ENCODE measurements around the gene SCN1A. TPM values are rescaled to one million over a fixed set of nuclear protein-coding genes. Genes with fewer than 3 reads are reported as not detected.

Gene SCN1A
- total and polyA plus RNA-seq, 2 donors (not counting 3 experiments of a cell fraction or from before 2014, with no cell fraction given): not detected

- Histone ChIP-seq H3K4me1 (ENCODE audit: control insufficient read depth, extremely low read depth, insufficient read depth, low read length) (no peaks in the 10 kb centered on the region), H2AFZ (ENCODE audit: low read depth, low read length) (no peak overlapping the region), H3K36me3 (ENCODE audit: control insufficient read depth in 2 of 2, extremely low read depth in 1 of 2, insufficient read depth in 2 of 2, low read length in 2 of 2) (no peaks in the 10 kb centered on the region), H3K79me2 (ENCODE audit: control insufficient read depth, insufficient read depth, low read length) (no peaks in the 10 kb centered on the region), H3K4me2 (ENCODE audit: insufficient read depth, low read length) (no peak overlapping the region), H3K27me3 (ENCODE audit: control insufficient read depth in 2 of 2, insufficient read depth in 2 of 2, low read length in 2 of 2) (peaks cover 2 to 14% of the 10 kb centered on the region in 2 experiments), H3K27ac (ENCODE audit: insufficient read depth, low read depth, low read length) (no peak overlapping the region), H4K20me1 (replicated peaks; ENCODE audit: control insufficient read depth, extremely low read depth, insufficient read depth, low read length) (no peaks in the 10 kb centered on the region), H3K4me3 (replicated peaks in 1 of 3; ENCODE audit: insufficient read depth in 1 of 3, low read depth in 1 of 3, low read length in 3 of 3) (no peak overlapping the region), H3K9ac (replicated peaks; ENCODE audit: extremely low read depth, insufficient read depth, low read length) (no peak overlapping the region), H3K9me3 (replicated peaks; ENCODE audit: control insufficient read depth, insufficient read depth, low read length) (no peaks in the 10 kb centered on the region), H3K9me1 (replicated peaks; ENCODE audit: control insufficient read depth, extremely low read depth, insufficient read depth, low read length) (no peaks in the 10 kb centered on the region)
- POLR2A ChIA-PET: no interaction called here
- CTCF ChIA-PET: interaction anchor here (1.4 to 2.9 kb wide), 2 partner anchors 9 to 181 kb away, joined by 3 to 16 read pairs; partner anchors contain the start of gene SCN1A
- no peak for DNase-seq (ENCODE audit: low read depth, low spot score)
- no TSS peak for BruUV-seq (replicated peaks)
- FAIRE-seq: no peak
- intact Hi-C loops (cut with micrococcal nuclease) (no loop called here), dilution Hi-C loops (cut with MboI; ENCODE audit: extremely low pct_ligation_motif_present, low sequenced_read_pairs) (no loop called here)
- TF ChIP-seq CTCF (IDR thresholded peaks at IDR 0.05; ENCODE audit: extremely low read depth in 1 of 2, insufficient read depth in 1 of 2, low read depth in 1 of 2, low read length in 2 of 2): no peak
- no peak for TF ChIP-seq POLR2A (IDR thresholded peaks at IDR 0.05; ENCODE audit: low read depth, low read length)
- no peak for TF ChIP-seq JUN (IDR thresholded peaks at IDR 0.05; ENCODE audit: borderline replicate concordance, insufficient read depth, insufficient read length, low read depth)
- TF ChIP-seq MYC (IDR thresholded peaks at IDR 0.05; ENCODE audit: low read depth, low read length): no peak
- TF ChIP-seq POLR2AphosphoS5 (IDR thresholded peaks at IDR 0.05; ENCODE audit: insufficient read depth, low read depth, low read length): no peak
- TF ChIP-seq GATA2 (IDR thresholded peaks at IDR 0.05; ENCODE audit: insufficient read depth, insufficient read length, low read depth, low read length): no peak
- TF ChIP-seq EZH2 (IDR thresholded peaks at IDR 0.05; ENCODE audit: borderline replicate concordance, low read depth, low read length, severe bottlenecking): no peak
- no peak for TF ChIP-seq MAX (IDR thresholded peaks at IDR 0.05; ENCODE audit: insufficient read depth, insufficient read length)
- TF ChIP-seq FOS (IDR thresholded peaks at IDR 0.05; ENCODE audit: borderline replicate concordance, insufficient read depth, low read length): no peak
Observed at GRCh38 chr2:166137331-166137730, 9.5 kb upstream of the SCN1A start.

All from endothelial cell of umbilical vein (primary cell).